ENCODE results near the gene STAP1.
"Not testable (repeated sequence)": the region's sequence is repeated elsewhere in the genome, so short reads cannot be mapped to it uniquely, and the experiment has no call there.

The STAP1 gene

DNA sequence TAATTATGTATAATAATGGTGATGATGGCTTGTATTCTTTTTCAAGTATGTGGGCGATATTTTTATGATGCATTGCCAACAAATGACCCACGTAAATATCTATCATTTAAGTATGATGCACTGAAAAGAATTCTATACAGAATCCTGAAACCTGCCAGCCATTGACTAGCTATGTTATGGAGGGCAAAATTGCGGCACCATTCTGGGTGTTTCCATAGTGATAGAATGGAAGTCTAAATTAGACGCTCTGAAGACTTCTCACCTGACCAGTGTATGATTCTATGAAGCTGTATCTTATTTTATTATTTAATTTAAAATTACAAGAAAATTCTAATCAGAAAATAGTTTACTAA is 12.5 kb upstream of the STAP1 start:
- H3K4me3 Mint-ChIP-seq, result peak overlapping the region; percentile 99
- H3K9me3 Mint-ChIP-seq (ENCODE audit: low read depth), result no peaks in the 10 kb centered on the region
- no peaks in the 10 kb centered on the region for H3K36me3 Mint-ChIP-seq
- H3K4me1 Mint-ChIP-seq (ENCODE audit: low read depth), result peaks cover 33% of the 10 kb centered on the region
- peaks cover 2% of the 10 kb centered on the region for H3K27me3 Mint-ChIP-seq
- H3K27ac Mint-ChIP-seq, result peak overlapping the region; percentile 99

DNA sequence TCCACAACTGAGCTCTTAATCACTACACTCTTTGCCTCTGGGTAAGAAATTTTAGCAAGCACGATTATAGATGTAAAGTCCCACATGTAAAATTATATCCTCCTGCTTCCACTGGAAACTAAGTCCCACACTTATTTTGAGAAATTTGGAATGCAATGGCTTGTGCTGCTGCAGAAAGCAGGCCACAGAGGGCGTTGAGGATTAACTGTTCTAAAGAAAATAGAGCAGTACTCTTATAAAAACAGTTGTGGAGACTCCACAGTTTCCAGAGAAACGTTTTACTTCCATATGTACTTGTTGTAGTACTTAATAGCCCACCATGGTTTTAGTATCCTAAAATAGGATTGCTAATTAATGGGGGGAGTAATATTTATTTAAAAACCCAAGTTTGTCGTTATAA is 11.6 kb upstream of the STAP1 start:
- H3K9me3 Mint-ChIP-seq (ENCODE audit: low read depth), result no peaks in the 10 kb centered on the region
- H3K4me3 Mint-ChIP-seq, result peak overlapping the region; percentile 35
- peaks cover 27% of the 10 kb centered on the region for H3K4me1 Mint-ChIP-seq (ENCODE audit: low read depth)
- H3K36me3 Mint-ChIP-seq, result no peaks in the 10 kb centered on the region
- H3K27me3 Mint-ChIP-seq, result peaks cover 2% of the 10 kb centered on the region
- peak overlapping the region; percentile 16 for H3K27ac Mint-ChIP-seq

DNA sequence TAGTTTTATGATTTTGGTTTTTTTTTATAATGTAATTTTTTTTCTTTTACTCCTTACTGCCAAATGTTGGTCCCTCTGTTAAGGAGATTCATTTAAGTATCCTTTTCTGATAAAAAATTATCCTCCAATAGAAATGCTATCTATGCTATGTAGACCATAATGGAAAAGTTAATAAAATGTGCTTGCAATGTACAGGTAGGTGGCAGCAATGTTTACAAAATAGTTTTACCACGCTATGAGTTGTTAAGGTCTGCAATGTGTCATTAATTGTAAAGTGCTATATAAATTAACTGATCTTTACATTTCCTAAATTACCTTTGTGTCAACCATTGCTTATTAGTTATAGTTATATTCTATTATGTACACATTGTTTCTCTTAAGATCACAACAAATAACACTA is 9.4 kb upstream of the STAP1 start:
- Mint-ChIP-seq H3K27ac (no peak overlapping the region), H3K4me1 (ENCODE audit: low read depth) (peaks cover 9% of the 10 kb centered on the region)

DNA sequence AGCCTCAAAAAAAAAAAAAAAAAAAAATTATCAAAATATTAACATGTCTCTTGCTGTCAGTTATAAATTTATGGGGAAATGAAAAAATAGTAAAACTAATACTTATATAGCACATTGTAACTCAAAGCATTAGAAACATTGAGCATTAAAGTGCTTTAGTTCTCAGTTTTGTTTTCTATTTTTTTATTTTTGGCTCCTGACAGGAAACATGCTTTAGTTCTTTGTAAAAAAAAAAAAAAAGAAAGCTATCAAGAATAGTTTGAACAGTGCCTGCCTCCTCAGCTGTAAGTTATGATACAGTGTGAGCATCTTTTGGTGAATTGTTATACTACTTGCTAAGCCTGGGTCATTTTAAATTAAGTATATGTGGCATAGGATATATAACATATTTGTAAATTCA is 8.1 kb upstream of the STAP1 start:
- H3K27ac Mint-ChIP-seq, result no peak overlapping the region
- H3K9me3 Mint-ChIP-seq (ENCODE audit: low read depth), result no peaks in the 10 kb centered on the region
- H3K36me3 Mint-ChIP-seq, result no peaks in the 10 kb centered on the region
- peaks cover 2% of the 10 kb centered on the region for H3K27me3 Mint-ChIP-seq
- no peak overlapping the region for H3K4me3 Mint-ChIP-seq
- H3K4me1 Mint-ChIP-seq (ENCODE audit: low read depth), result peaks cover 6% of the 10 kb centered on the region

More for the DNA sequence above, 9.4 kb upstream of the STAP1 start:
- Mint-ChIP-seq H3K36me3 (no peaks in the 10 kb centered on the region), H3K27me3 (peaks cover 2% of the 10 kb centered on the region), H3K9me3 (ENCODE audit: low read depth) (no peaks in the 10 kb centered on the region), H3K4me3 (no peak overlapping the region)

DNA sequence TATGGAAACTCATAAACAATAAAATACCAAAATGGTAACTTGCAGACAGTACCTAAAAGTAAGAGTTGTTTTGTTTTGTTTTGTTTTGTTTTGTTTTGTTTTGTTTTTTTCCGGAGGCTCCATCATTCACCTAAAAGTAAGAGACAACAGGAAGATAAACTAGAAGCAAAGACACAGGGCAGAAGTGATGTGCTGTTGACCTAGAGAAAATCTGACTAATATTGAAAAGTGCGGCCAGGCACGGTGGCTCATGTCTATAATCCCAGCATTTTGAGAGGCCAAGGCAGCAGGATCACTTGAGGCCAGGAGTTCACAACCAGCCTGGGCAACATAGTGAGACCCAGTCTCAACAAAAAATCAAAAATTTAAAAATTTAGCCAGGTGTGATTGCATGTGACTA is 7.7 kb upstream of the STAP1 start:
- Mint-ChIP-seq H3K9me3 (ENCODE audit: low read depth) (no peaks in the 10 kb centered on the region), H3K4me1 (ENCODE audit: low read depth) (peaks cover 5% of the 10 kb centered on the region), H3K36me3 (no peaks in the 10 kb centered on the region), H3K27ac (no peak overlapping the region), H3K4me3 (no peak overlapping the region), H3K27me3 (peaks cover 2% of the 10 kb centered on the region)

DNA sequence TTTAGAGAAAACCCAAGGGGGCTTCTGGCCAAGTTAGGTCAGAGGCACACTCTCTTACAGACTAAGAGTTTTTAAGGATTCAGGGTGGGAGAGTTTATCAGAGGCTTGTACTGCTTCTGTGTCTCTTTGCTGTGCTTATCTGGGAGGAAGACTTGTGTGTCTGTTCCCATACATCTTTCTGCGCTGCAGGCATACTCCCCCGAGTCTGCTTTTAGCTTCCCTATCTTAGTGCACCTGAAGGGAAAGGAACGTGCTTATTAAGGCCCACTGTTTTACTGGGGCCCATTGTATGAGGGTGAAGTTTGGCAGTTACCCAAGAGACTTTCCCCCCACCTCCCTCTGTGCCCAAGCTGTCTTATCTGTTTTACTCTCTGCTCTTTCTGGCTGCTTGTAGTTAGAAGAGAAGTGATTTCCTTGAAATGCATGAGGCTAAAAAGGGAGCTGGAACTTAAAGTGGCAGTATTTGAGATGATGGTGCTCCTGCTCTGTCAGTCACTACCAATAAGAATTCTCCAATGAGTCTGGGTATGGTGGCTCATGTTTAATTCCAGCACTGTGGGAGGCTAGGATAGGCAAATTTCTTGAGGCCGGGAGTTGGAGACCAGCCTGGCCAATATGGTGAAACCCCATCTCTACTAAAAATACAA is 6.3 kb upstream of the STAP1 start:
- H3K27me3 Mint-ChIP-seq; H3K4me1 Mint-ChIP-seq (ENCODE audit: low read depth); H3K27ac Mint-ChIP-seq; H3K4me3 Mint-ChIP-seq; H3K36me3 Mint-ChIP-seq; H3K9me3 Mint-ChIP-seq (ENCODE audit: low read depth): not testable (repeated sequence)

DNA sequence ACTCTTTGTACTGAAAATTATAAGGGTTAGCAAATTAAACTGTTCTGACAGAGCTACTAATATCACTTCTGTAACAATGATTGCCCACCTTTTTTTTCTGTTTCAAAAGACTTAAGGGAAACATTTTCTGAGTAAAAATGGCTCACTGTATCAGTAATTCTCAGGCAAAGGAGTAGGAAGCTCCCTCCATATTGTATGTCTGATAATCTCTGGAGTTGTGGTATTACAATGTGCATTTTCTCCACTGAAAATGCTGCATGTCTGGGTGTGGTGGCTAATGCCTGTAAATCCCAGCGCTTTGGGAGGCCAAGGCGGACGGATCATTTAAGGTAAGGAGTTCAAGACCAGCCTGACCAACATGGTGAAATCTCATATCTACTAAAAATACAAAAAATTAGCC is 4.4 kb upstream of the STAP1 start:
- no peak overlapping the region for H3K27ac Mint-ChIP-seq
- no peaks in the 10 kb centered on the region for H3K36me3 Mint-ChIP-seq
- peaks cover 2% of the 10 kb centered on the region for H3K27me3 Mint-ChIP-seq
- no peak overlapping the region for H3K4me3 Mint-ChIP-seq
- peaks cover 17% of the 10 kb centered on the region for H3K4me1 Mint-ChIP-seq (ENCODE audit: low read depth)
- H3K9me3 Mint-ChIP-seq (ENCODE audit: low read depth), result no peaks in the 10 kb centered on the region

DNA sequence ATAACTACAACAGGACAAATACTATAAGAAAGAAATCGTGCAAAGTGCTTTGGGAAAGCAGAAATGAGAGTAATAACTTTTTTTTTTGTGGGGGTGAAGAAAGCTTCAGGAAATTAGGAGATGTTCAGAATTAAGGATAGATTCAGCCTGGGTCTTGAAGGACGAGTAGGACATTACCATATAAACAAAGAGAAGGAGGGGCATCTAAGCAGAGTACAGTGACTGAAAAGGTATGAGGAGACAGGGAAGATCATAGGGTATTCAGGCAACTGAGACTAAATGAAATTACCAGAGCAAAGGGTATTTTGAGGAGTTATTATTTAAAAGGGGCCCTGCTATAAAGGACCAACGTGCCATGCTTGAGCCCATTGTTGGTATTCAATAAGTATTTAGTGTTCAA is 3.1 kb upstream of the STAP1 start:
- Mint-ChIP-seq H3K9me3 (ENCODE audit: low read depth) (no peaks in the 10 kb centered on the region), H3K4me1 (ENCODE audit: low read depth) (peaks cover 21% of the 10 kb centered on the region), H3K27me3 (peaks cover 2% of the 10 kb centered on the region)

DNA sequence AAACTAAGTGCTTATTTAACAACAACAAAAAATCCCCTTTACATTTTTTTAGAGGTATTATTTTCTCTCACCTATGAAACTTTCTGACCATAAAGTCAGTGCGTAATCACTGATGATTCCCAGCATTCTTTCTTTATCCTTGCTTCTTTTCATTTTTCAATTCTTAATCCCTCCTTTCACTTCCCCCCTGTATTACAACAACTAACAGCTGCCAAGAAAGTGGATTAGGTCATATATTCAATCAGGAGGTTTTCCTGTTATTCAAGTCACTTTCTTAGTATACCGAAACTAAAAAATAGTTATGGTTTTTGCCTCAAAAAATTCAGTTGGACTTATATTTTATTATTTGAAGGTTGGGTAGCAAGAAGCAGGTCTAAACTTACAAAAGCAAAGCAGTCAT is 2.1 kb upstream of the STAP1 start:
- Mint-ChIP-seq H3K36me3 (no peaks in the 10 kb centered on the region), H3K27ac (no peak overlapping the region), H3K9me3 (ENCODE audit: low read depth) (no peaks in the 10 kb centered on the region), H3K4me1 (ENCODE audit: low read depth) (peaks cover 21% of the 10 kb centered on the region), H3K27me3 (no peaks in the 10 kb centered on the region), H3K4me3 (no peak overlapping the region)

More for the DNA sequence above, 3.1 kb upstream of the STAP1 start:
- Mint-ChIP-seq H3K4me3 (no peak overlapping the region), H3K27ac (no peak overlapping the region), H3K36me3 (no peaks in the 10 kb centered on the region)

DNA sequence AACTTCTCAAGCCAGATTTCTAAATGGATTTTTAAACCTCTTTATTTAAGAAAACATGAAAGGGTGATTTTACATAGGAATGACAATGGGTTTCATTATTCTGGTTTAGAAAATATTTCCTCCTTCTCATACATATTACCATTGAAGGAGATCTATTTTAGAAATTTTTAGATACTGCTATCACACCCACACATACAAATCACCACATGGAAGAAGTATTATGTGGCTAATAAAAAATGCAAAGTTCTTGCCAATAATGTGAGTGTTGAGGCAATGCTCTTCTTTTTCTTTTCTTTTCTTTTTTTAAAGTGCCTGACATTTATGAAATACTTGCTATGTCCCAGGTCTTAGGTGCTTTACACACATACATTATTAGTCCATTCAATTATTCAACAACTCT is 6.8 kb downstream of the STAP1 start:
- Mint-ChIP-seq H3K36me3 (no peaks in the 10 kb centered on the region), H3K9me3 (ENCODE audit: low read depth) (no peaks in the 10 kb centered on the region), H3K27ac (no peak overlapping the region), H3K4me3 (no peak overlapping the region), H3K27me3 (no peaks in the 10 kb centered on the region), H3K4me1 (ENCODE audit: low read depth) (no peaks in the 10 kb centered on the region)

DNA sequence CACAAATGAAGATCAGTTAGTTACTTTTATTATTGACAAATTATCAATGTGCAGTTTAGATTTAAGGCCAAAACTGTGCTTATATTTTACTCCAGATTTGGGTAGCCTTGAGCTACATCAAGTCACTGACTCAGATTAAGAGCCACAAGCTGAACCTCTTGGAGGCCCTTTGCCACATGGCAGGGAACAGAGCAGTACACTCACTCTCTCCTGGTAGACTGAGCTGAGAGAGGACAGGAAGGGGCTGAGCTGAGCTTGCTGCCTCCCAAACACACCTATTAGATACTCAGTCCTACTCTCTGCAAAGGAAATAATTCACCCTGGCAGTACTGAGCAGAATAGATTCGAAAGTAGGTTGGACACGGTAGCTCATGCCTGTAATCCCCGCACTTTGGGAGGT is 7.8 kb downstream of the STAP1 start:
- Mint-ChIP-seq H3K9me3 (ENCODE audit: low read depth) (no peaks in the 10 kb centered on the region), H3K27ac (no peak overlapping the region), H3K27me3 (no peaks in the 10 kb centered on the region), H3K4me1 (ENCODE audit: low read depth) (no peaks in the 10 kb centered on the region), H3K4me3 (no peak overlapping the region), H3K36me3 (no peaks in the 10 kb centered on the region)

DNA sequence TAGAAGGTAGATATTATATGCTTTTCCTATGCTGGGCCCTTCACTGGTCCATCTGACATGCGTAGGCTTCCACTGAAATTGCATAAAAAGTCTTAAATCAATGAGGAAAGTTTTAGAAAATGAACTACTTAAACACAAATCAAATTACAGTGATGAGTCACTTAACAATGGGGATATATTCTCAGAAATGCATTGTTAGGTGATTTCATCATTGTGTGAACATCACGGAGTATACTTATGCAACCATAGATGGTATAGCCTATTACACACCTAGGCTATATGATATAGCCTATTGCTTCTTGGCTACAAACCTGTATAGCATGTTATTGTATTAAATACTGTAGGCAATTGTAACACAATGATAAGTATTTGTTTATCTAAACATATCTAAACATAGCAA is 10.3 kb downstream of the STAP1 start:
- H3K9me3 Mint-ChIP-seq (ENCODE audit: low read depth), result no peaks in the 10 kb centered on the region
- H3K4me1 Mint-ChIP-seq (ENCODE audit: low read depth), result peaks cover 11% of the 10 kb centered on the region
- no peak overlapping the region for H3K4me3 Mint-ChIP-seq
- no peaks in the 10 kb centered on the region for H3K36me3 Mint-ChIP-seq
- H3K27me3 Mint-ChIP-seq, result no peaks in the 10 kb centered on the region
- H3K27ac Mint-ChIP-seq, result no peak overlapping the region

DNA sequence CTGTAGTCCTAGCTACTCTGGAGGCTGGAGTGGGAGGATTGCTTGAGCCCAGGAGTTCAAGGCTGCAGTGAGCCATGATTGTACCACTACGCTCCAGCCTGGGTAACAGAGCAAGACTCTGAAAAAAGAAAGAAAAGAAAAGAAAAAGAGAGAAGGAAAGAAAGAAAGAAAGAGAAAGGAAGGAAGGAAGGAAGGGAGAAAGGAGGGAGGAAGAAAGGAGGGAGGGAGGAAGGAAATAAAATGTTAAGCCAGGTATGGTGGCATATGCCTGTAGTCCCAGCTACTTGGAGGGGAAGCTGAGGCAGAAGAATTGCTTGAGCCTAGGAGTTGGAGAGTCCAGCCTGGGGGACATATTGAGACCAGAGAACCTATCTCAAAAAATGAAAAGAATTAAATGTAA is 12.0 kb downstream of the STAP1 start:
- Mint-ChIP-seq H3K36me3 (no peaks in the 10 kb centered on the region), H3K27ac (no peak overlapping the region), H3K4me1 (ENCODE audit: low read depth) (peaks cover 20% of the 10 kb centered on the region), H3K27me3 (no peaks in the 10 kb centered on the region), H3K4me3 (no peak overlapping the region), H3K9me3 (ENCODE audit: low read depth) (no peaks in the 10 kb centered on the region)

DNA sequence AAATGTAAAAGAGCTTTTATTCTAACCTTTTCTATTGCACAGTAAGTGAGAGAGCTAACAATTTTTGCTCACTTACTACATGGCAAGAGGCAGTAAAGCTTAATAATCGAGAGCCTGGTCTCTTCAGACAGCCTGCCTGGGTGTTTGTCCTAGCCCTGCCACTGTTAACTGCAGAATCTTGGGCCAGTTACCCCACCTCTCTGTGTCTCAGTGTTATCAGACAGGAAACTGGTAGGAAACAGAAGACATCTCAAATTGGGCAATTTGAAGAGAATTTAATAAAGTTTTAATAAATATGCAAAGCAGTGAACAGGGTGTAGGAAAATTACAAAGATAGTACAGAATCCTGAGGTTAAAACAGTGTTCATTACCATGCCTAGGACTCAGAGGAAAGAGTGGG is 13.4 kb downstream of the STAP1 start:
- H3K9me3 Mint-ChIP-seq (ENCODE audit: low read depth), result no peaks in the 10 kb centered on the region
- no peaks in the 10 kb centered on the region for H3K36me3 Mint-ChIP-seq
- no peaks in the 10 kb centered on the region for H3K27me3 Mint-ChIP-seq
- peaks cover 30% of the 10 kb centered on the region for H3K4me1 Mint-ChIP-seq (ENCODE audit: low read depth)
- H3K4me3 Mint-ChIP-seq, result no peak overlapping the region
- H3K27ac Mint-ChIP-seq, result no peak overlapping the region

DNA sequence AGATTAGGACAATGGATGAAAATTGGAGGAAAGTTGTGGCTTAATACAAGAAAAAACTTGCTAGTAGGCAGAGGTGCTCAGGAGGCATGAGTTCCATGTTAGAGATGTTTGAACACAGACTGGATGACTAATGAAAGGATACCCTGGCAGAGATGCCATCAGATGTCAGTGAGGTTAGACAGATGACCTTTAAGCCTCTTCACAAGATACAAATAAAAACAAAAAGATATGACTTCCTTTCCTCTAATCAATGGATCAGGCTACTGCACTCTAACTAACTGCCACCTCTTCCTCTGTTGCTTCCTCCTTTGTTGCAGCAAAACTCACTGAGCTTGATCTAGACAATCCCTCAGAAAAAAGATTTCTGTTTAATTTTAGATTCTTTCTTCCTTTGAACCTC is 14.7 kb downstream of the STAP1 start:
- Mint-ChIP-seq H3K4me1 (ENCODE audit: low read depth) (peaks cover 37% of the 10 kb centered on the region), H3K9me3 (ENCODE audit: low read depth) (no peaks in the 10 kb centered on the region), H3K27me3 (no peaks in the 10 kb centered on the region), H3K27ac (no peak overlapping the region), H3K36me3 (no peaks in the 10 kb centered on the region), H3K4me3 (no peak overlapping the region)

DNA sequence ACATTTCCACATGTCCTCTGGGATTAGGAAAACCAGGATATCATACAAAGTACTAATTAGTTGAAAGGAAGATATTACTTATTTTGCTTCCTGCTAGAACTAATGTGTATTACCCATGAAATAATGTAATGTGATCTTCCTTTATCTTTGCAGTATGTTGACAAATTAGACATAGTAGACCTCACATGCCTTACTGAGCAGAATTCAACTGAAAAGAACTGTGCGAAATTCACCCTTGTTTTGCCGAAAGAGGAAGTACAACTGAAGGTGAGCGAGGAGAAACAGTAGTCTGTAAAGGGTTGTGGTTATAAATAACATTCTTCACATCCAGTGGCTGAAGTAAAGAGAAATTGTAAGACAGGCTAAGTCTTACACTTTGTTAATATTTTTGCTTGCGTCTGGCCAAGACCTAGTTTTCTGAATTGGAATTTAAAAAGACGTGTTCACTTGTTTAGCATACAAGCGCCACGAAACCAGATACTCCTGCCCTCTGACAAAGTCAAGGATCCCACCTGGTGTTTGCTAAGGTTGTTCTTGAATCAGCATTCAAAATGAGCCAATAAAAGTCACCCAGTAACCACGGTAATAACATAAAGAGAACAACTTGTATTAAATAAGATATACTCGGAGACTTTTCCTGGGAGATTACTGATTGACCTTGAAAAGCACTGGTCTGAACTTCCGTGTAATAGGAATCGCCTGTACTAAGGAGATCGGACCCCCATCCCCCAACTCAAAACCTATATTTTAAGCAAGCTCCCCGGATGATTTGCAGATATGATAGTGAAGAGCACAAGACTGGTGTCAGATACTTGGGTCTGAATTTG is 16.9 kb downstream of the STAP1 start:
- Mint-ChIP-seq H3K4me1 (ENCODE audit: low read depth) (peaks cover 40% of the 10 kb centered on the region), H3K9me3 (ENCODE audit: low read depth) (no peaks in the 10 kb centered on the region), H3K27ac (peak overlapping the region; percentile 70)

More for the DNA sequence above, 16.9 kb downstream of the STAP1 start:
- Mint-ChIP-seq H3K36me3 (no peaks in the 10 kb centered on the region), H3K4me3 (peak overlapping the region; percentile 52), H3K27me3 (no peaks in the 10 kb centered on the region)
